NCI-H1417 treated with DMSO at 0.1 percent for 48 hours (cell line): ENCODE measurements around the gene KIAA0232.
A peak's percentile ranks its signal among the peaks of the same experiment; 100 is the strongest.

Experiments used
- DNase-seq: peaks from one replicate; lab custom pipeline; 2025; lab: John Stamatoyannopoulos, UW

KIAA0232 gene

GRCh38 chr4:6782147-6782845 lies at the start of gene KIAA0232:
Gene KIAA0232, plus strand, starts transcription at chr4:6782727. Its CDS starts 41,727 bp downstream, at chr4:6824454.
- DNase-seq = peak; percentile 24

GRCh38 chr4:6733358-6734164 lies 49.0 kb upstream of the KIAA0232 start:
- DNase-seq = no peak

GRCh38 chr4:6734165-6734786 lies 48.3 kb upstream of the KIAA0232 start:
- DNase-seq = no peak

GRCh38 chr4:6739920-6740319 lies 42.6 kb upstream of the KIAA0232 start:
- no peak for DNase-seq

GRCh38 chr4:6740347-6740746 lies 42.2 kb upstream of the KIAA0232 start:
- DNase-seq = no peak

- DNase-seq = no peak
These were observed 40.0 kb upstream of the KIAA0232 start for GRCh38 chr4:6742507-6742906.

- DNase-seq = no peak
These were observed 39.5 kb upstream of the KIAA0232 start for GRCh38 chr4:6742989-6743388.

GRCh38 chr4:6746721-6747293 lies 35.7 kb upstream of the KIAA0232 start:
- DNase-seq = no peak

- DNase-seq = no peak
These were observed 35.1 kb upstream of the KIAA0232 start for GRCh38 chr4:6747294-6748051.

- DNase-seq = no peak
These were observed 34.2 kb upstream of the KIAA0232 start for GRCh38 chr4:6748286-6748685.

GRCh38 chr4:6749340-6750171 lies 33.0 kb upstream of the KIAA0232 start:
- DNase-seq = no peak

- DNase-seq = no peak
These were observed 32.0 kb upstream of the KIAA0232 start for GRCh38 chr4:6750286-6751221.

- no peak for DNase-seq
These were observed 30.7 kb upstream of the KIAA0232 start for GRCh38 chr4:6751611-6752485.

GRCh38 chr4:6752486-6752829 lies 30.1 kb upstream of the KIAA0232 start:
- no peak for DNase-seq

- no peak for DNase-seq
These were observed 29.4 kb upstream of the KIAA0232 start for GRCh38 chr4:6753103-6753560.

- DNase-seq = no peak
These were observed 28.6 kb upstream of the KIAA0232 start for GRCh38 chr4:6753891-6754290.

- DNase-seq = no peak
These were observed 27.9 kb upstream of the KIAA0232 start for GRCh38 chr4:6754481-6755087.

- no peak for DNase-seq
These were observed 27.3 kb upstream of the KIAA0232 start for GRCh38 chr4:6755088-6755753.
